Ovary (tissue), 9 donors: Measurements from ENCODE around the gene ADNP. TPM values are rescaled to one million over a fixed set of nuclear protein-coding genes. Genes with fewer than 3 reads are reported as not detected.

Source experiments
- DNase-seq, 5 donors: peaks; one replicate each; pipeline ENCODE4 v3.0.0-alpha.2; 2019 to 2020
- H3K27ac ChIP-seq, 2 donors: fragments of 200-600 bp; one replicate each; pipeline versions ENCODE4 v1.5.1 to v1.8.0; 2019 to 2022
- H3K27me3 ChIP-seq: fragments of 200-600 bp; one replicate; pipeline ENCODE4 v1.8.0; 2022
- H3K36me3 ChIP-seq: fragments of 200-600 bp; sonication (generic); one replicate; pipeline ENCODE4 v1.5.1; 2019
- H3K4me1 ChIP-seq: one replicate; pipeline ENCODE4 v1.8.1; 2013; ENCODE audit warnings: mild to moderate bottlenecking, moderate library complexity; ENCODE audit not compliant: insufficient read depth
- H3K4me3 ChIP-seq: fragments of 200-600 bp; sonication (generic); one replicate; pipeline ENCODE4 v1.5.1; 2017
- H3K9me3 ChIP-seq, 2 donors: fragments of 200-600 bp in 1 of 2; sonication (generic) in 1 of 2; one replicate each; pipeline versions ENCODE4 v1.5.1 to v1.8.1; 2013 to 2019; ENCODE audit warnings: mild to moderate bottlenecking in 1 of 2, moderate library complexity in 1 of 2
- EP300 ChIP-seq: sonication (generic); formaldehyde crosslinking; IDR thresholded peaks from one replicate; pipeline ENCODE4 v1.6.1; 2017; ENCODE audit warnings: antibody characterized with exemption
- POLR2A ChIP-seq: fragments of 450-650 bp; IDR thresholded peaks from one replicate; pipeline ENCODE4 v1.6.1; 2017; ENCODE audit warnings: antibody characterized with exemption, mild to moderate bottlenecking, moderate library complexity
- WGBS, 3 donors: extraction: QIAGEN DNeasy Blood & Tissue Kit in 1 of 3; methylation state at CpG; one replicate each; pipeline versions ENCODE4 v1.1.5 to v1.1.7; 2013 to 2017; 5-methylcytosine and 5-hydroxymethylcytosine counted together
- intact Hi-C, 4 donors: fragments of 100-400 bp; cut with DNase I; formaldehyde crosslinking; loops; one replicate each; pipeline versions ENCODE4 v1.11.0 to v1.15.1; 2022 to 2023
- polyA plus RNA-seq, 2 donors: library from polyadenylated mRNA; stranded (reverse); fragments of 200-250 nt in 1 of 2; fragments of 350-450 nt in 1 of 2; fragmentation: Illumina TruSeq in 1 of 2; extraction: RNeasy Lipid Tissue Mini Kit (QIAGEN cat#74804) in 1 of 2; gene quantifications; one replicate each; pipeline ENCODE4 v1.2.3, GENCODE V29; 2013 to 2014
- total RNA-seq, 7 donors: library from RNA; depleted of rRNA in 2 of 7; stranded (reverse); fragments of >200 nt in 2 of 7; fragmentation: NEBNext Ultra II Directional in 3 of 7; extraction: Animal tissue kit (Norgen Biotek cat#: 25700) in 3 of 7; gene quantifications; one replicate each; pipeline versions ENCODE4 v1.1.0 to v1.2.4, GENCODE V29; 2016 to 2023
- TF ChIP-seq, protein P1 (sequence below), 3 donors: fragments of 450-650 bp in 2 of 3; fragments of 200-600 bp in 1 of 3; IDR thresholded peaks; one replicate each; pipeline versions ENCODE4 v1.5.1 to v1.8.0; 2016 to 2022; ENCODE audit warnings: antibody characterized with exemption in 3 of 3, mild to moderate bottlenecking in 1 of 3
- donor health status: DM: no; HTN: no; CAD: no; lungs with moderate emphysema.
- donor health status: DM: no; HTN: no; CAD: no.
- donor health status: Bipolar disorder and iron deficiency.
- donor health status: DM: yes; HTN: yes; CAD: no.
- donor health status: DM: no; HTN: no; CAD: no.
- donor health status: DM: yes; HTN: yes; CAD: no.

Gene ADNP
- total and polyA plus RNA-seq, 9 donors = 30.8 to 94.7 (median 75.5) TPM

DNA sequence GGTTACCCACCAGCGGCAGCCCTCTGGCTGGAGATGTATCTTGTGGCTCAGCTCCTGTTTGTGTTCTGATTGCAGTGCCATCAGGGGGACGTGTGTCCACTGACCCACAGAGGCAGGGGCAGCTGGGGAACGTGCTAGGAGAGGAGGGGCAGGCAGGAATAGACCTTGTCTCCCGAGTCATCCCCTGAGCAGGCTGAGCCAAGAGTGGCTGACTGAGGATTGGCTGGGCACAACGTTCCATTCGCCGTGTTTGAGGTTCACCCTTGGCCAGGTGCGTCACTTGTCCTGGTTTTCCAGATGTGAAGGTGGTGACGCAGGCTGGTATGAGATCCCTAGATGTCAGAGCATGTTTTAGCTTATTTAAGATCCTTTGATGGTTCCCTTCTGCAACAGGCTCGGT, 57.7 kb downstream of the ADNP start:
- TF ChIP-seq POLR2A = no peak
- no peak for TF ChIP-seq EP300
- TF ChIP-seq, protein P1, sequence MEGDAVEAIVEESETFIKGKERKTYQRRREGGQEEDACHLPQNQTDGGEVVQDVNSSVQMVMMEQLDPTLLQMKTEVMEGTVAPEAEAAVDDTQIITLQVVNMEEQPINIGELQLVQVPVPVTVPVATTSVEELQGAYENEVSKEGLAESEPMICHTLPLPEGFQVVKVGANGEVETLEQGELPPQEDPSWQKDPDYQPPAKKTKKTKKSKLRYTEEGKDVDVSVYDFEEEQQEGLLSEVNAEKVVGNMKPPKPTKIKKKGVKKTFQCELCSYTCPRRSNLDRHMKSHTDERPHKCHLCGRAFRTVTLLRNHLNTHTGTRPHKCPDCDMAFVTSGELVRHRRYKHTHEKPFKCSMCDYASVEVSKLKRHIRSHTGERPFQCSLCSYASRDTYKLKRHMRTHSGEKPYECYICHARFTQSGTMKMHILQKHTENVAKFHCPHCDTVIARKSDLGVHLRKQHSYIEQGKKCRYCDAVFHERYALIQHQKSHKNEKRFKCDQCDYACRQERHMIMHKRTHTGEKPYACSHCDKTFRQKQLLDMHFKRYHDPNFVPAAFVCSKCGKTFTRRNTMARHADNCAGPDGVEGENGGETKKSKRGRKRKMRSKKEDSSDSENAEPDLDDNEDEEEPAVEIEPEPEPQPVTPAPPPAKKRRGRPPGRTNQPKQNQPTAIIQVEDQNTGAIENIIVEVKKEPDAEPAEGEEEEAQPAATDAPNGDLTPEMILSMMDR (IDR thresholded peaks at IDR 0.05) = no peak
- peaks cover 6% of the 10 kb centered on the region for H3K4me1 ChIP-seq
- DNase-seq = no peak
- no peaks in the 10 kb centered on the region for H3K27me3 ChIP-seq
- no peak overlapping the region for H3K4me3 ChIP-seq
- 79 to 84% (median 80%) methylated on average over 10 of the region's 10 CpGs for WGBS, 3 donors
- intact Hi-C loops = loop anchor here in 2 of 4 donors (10.0 kb wide), 2 partner anchors 51 to 69 kb away; no protein-coding TSS in a partner anchor
- H3K36me3 ChIP-seq = no peaks in the 10 kb centered on the region
- no peak overlapping the region for H3K27ac ChIP-seq
- H3K9me3 ChIP-seq = no peaks in the 10 kb centered on the region

DNA sequence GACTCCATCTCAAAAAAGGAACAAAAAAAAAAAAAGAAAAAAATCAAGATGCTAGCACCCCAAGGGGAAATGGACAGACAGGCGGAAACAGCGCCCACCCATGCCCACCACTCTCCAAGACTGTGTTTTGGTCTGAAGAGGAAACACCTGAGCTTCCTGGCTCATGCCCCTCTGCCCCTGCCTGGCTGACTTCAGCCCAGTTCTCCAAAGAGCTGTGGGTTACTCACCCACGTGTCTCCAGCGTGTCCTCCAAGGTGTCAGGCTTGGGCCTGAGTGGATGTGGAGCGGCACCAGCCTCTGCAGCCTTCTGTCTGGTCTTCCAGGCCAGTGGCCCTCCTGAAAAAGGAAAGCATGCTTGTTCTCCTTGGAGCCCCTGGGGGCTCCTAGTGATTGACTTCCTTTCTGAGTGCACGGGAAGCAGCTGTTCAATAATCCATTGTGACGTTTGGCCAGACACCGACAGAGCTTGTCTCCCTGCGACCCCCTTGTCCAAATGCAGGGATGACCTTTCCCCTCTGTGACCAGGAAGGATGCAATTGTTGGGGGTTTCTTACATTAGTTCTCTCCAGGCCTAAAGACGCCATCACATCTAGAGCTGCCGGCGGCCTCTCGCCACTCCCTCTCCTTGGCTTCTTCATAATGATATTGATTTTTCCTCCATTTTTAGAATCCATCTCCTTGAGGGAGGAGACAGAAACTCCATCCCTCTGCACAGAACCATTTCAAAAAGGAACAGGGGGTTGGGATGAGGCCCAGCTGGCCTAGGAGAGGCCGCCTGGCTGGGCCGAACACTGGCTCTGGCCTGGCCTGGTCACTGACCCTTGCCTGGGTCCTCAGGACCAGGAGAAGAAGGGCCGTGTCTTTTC, 58.4 kb downstream of the ADNP start:
- Histone ChIP-seq H3K4me3 (no peak overlapping the region), H3K27ac (no peak overlapping the region), H3K27me3 (no peaks in the 10 kb centered on the region), H3K4me1 (peaks cover 6% of the 10 kb centered on the region), H3K36me3 (no peaks in the 10 kb centered on the region), H3K9me3 (no peaks in the 10 kb centered on the region)
- DNase-seq = no peak
- intact Hi-C loops = loop anchor here in 2 of 4 donors (10.0 kb wide), 2 partner anchors 52 to 68 kb away; no protein-coding TSS in a partner anchor
- TF ChIP-seq EP300 = no peak
- TF ChIP-seq POLR2A = no peak
- TF ChIP-seq, protein P1 (IDR thresholded peaks at IDR 0.05) = no peak
- 88 to 92% (median 91%) methylated on average over 16 of the region's 16 CpGs for WGBS, 3 donors

DNA sequence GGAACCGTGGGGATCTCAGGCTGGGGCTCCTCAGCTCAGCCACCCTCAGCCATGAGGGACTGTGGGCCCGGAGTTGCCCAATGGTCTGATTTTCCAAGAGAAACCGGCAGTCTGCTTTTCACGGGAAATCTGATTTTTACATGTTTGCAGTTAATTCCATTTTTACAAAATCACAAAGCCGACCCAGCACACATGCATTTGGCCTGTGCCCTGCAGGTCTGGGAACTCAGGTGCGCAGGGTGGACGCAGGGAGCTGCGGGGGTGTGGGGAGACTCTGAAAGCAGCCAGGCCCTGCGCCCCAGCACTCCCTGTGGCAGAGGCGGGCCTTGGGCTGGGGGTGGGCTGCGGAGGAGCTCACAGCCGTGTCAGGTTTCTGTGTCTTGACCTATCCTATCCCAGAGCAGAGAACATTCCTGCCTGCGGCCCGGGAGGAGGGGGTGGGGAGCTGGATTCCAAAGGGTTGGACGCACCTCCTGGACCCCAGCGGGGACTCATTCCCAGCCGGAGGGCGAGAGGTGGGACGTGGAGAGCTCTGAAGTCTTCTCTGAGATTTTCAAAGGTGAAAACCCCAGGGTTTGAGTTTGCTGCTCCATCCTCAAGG, 60.6 kb downstream of the ADNP start:
- Histone ChIP-seq H3K27me3 (no peaks in the 10 kb centered on the region), H3K4me3 (no peak overlapping the region), H3K36me3 (no peaks in the 10 kb centered on the region), H3K27ac (peak overlapping the region in 1 of 2 donors; percentile 48), H3K4me1 (peaks cover 6% of the 10 kb centered on the region), H3K9me3 (no peaks in the 10 kb centered on the region)
- TF ChIP-seq POLR2A = no peak
- TF ChIP-seq EP300 = no peak
- TF ChIP-seq, protein P1 (IDR thresholded peaks at IDR 0.05) = no peak
- 11 to 21% (median 12%) methylated on average over 19 of the region's 19 CpGs for WGBS, 3 donors
- intact Hi-C loops = loop anchor here in 2 of 4 donors (10.0 kb wide), 2 partner anchors 54 to 66 kb away; no protein-coding TSS in a partner anchor
- peak; percentile 22 to 79 (median 55) for DNase-seq

DNA sequence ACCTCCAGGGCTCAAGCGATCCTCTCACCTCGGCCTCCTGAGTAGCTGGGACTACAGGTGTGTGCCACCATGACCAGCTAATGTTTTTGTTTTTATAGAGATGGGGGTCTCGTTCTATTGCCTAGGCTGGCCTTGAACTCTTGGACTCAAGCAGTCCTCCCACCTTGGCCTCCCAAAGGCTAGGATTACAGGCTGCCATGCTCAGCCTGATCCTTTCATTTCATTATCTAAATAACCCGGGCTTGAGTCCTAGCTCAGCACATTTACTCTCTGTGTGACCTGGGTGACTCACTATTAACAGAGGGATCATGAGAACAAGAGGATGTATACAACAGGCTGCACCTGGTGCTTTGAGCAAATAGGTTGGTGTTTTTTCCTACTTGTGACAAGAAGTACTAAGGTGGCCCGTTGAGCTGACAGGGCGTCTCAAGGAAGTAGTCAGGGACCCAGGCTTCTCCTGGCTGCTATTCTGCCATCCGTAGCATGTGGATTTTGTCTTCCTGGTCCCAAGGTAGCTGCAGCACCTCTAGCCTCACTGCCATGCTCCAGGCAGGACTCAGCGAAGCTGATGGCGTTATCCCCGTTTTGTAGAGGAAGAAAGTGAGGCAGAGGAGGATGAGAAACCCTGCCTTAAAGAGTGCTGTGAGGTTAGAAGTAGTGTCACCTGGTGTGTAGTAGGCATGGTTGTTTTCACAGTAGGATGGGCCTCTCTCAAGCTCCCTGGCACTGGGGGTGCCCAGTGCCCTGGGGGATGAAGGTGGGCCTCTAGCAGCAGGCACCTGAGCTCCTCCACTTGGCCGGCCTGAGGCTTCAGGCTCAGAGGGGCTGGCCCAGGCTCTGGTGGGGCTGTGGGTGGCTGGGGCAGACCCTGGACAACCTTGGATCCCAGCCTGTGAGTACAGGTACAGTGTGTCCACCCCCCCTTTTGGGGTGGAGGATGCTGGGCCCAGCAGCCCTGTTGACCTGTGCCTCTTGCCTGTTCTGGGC, 62.4 kb downstream of the ADNP start:
- no peak for TF ChIP-seq EP300
- TF ChIP-seq, protein P1 (IDR thresholded peaks at IDR 0.05) = no peak
- TF ChIP-seq POLR2A = no peak
- Histone ChIP-seq H3K27ac (no peak overlapping the region), H3K36me3 (no peaks in the 10 kb centered on the region), H3K4me3 (no peak overlapping the region), H3K27me3 (no peaks in the 10 kb centered on the region), H3K4me1 (peaks cover 6% of the 10 kb centered on the region), H3K9me3 (no peaks in the 10 kb centered on the region)
- WGBS, 3 donors = 84 to 89% (median 85%) methylated on average over 11 of the region's 11 CpGs
- no peak for DNase-seq
- intact Hi-C loops = no loop called here
